ENCODE measurements around the gene GOLGA6L2.

GOLGA6L2 gene

GRCh38 chr15:23447107-23447500 lies at the start of gene GOLGA6L2:
Gene GOLGA6L2 (minus strand): TSS chr15:23447243. CDS start chr15:23447181, 62 bp downstream.
- no peak for TF ChIP-seq SUZ12 (IDR thresholded peaks at IDR 0.05; ENCODE audit: extremely low read depth, insufficient read depth, insufficient read length)
- no peak for TF ChIP-seq ZNF274 (IDR thresholded peaks at IDR 0.05; ENCODE audit: low read depth, low read length)
- TF ChIP-seq YY1 (IDR thresholded peaks at IDR 0.05; ENCODE audit: insufficient read depth, insufficient read length), result no peak
- Histone ChIP-seq H3K27me3 (ENCODE audit: insufficient read depth, insufficient read length) (no peaks in the 10 kb centered on the region), H3K4me3 (ENCODE audit: insufficient read length, low read depth) (no peak within 1 kb of the TSS), H3K9ac (ENCODE audit: insufficient read length, low read depth) (no peak within 1 kb of the TSS), H3K36me3 (ENCODE audit: insufficient read depth, insufficient read length, low read length) (no peaks in the 10 kb centered on the region), H3K9me3 (ENCODE audit: insufficient read depth, low read length) (peaks cover 10% of the 10 kb centered on the region; the same call in 1 of the 2 replicates), H3K4me1 (ENCODE audit: insufficient read depth, insufficient read length) (no peaks in the 10 kb centered on the region)
- DNase-seq (ENCODE audit: low read depth, low spot score), result no peak

GRCh38 chr15:23484870-23485269 lies 37.8 kb upstream of the GOLGA6L2 start:
- TF ChIP-seq SUZ12 (IDR thresholded peaks at IDR 0.05; ENCODE audit: extremely low read depth, insufficient read depth, insufficient read length) (no peak), YY1 (IDR thresholded peaks at IDR 0.05; ENCODE audit: insufficient read depth, insufficient read length) (no peak), ZNF274 (IDR thresholded peaks at IDR 0.05; ENCODE audit: low read depth, low read length) (no peak)
- H3K4me3 ChIP-seq (ENCODE audit: insufficient read length, low read depth), result no peak overlapping the region
- no peaks in the 10 kb centered on the region for H3K27me3 ChIP-seq (ENCODE audit: insufficient read depth, insufficient read length)
- H3K9ac ChIP-seq (ENCODE audit: insufficient read length, low read depth), result no peak overlapping the region
- DNase-seq (ENCODE audit: low read depth, low spot score), result no peak
- no peaks in the 10 kb centered on the region for H3K4me1 ChIP-seq (ENCODE audit: insufficient read depth, insufficient read length)
- no peaks in the 10 kb centered on the region for H3K9me3 ChIP-seq (ENCODE audit: insufficient read depth, low read length)
- no peaks in the 10 kb centered on the region for H3K36me3 ChIP-seq (ENCODE audit: insufficient read depth, insufficient read length, low read length)

GRCh38 chr15:23483821-23484299 lies 36.8 kb upstream of the GOLGA6L2 start:
- TF ChIP-seq ZNF274 (IDR thresholded peaks at IDR 0.05; ENCODE audit: low read depth, low read length) (no peak), YY1 (IDR thresholded peaks at IDR 0.05; ENCODE audit: insufficient read depth, insufficient read length) (no peak), SUZ12 (IDR thresholded peaks at IDR 0.05; ENCODE audit: extremely low read depth, insufficient read depth, insufficient read length) (no peak)
- no peak overlapping the region for H3K9ac ChIP-seq (ENCODE audit: insufficient read length, low read depth)
- DNase-seq (ENCODE audit: low read depth, low spot score), result no peak
- H3K36me3 ChIP-seq (ENCODE audit: insufficient read depth, insufficient read length, low read length), result no peaks in the 10 kb centered on the region
- H3K9me3 ChIP-seq (ENCODE audit: insufficient read depth, low read length), result no peaks in the 10 kb centered on the region
- H3K4me1 ChIP-seq (ENCODE audit: insufficient read depth, insufficient read length), result no peaks in the 10 kb centered on the region
- H3K27me3 ChIP-seq (ENCODE audit: insufficient read depth, insufficient read length), result no peaks in the 10 kb centered on the region
- no peak overlapping the region for H3K4me3 ChIP-seq (ENCODE audit: insufficient read length, low read depth)

- H3K36me3 ChIP-seq (ENCODE audit: insufficient read depth, insufficient read length, low read length), result no peaks in the 10 kb centered on the region
- no peak overlapping the region for H3K4me3 ChIP-seq (ENCODE audit: insufficient read length, low read depth)
- no peak for TF ChIP-seq SUZ12 (IDR thresholded peaks at IDR 0.05; ENCODE audit: extremely low read depth, insufficient read depth, insufficient read length)
- TF ChIP-seq YY1 (IDR thresholded peaks at IDR 0.05; ENCODE audit: insufficient read depth, insufficient read length), result no peak
- TF ChIP-seq ZNF274 (IDR thresholded peaks at IDR 0.05; ENCODE audit: low read depth, low read length), result no peak
- H3K9ac ChIP-seq (ENCODE audit: insufficient read length, low read depth), result no peak overlapping the region
- H3K4me1 ChIP-seq (ENCODE audit: insufficient read depth, insufficient read length), result no peaks in the 10 kb centered on the region
- H3K27me3 ChIP-seq (ENCODE audit: insufficient read depth, insufficient read length), result no peaks in the 10 kb centered on the region
- DNase-seq (ENCODE audit: low read depth, low spot score), result no peak
- no peaks in the 10 kb centered on the region for H3K9me3 ChIP-seq (ENCODE audit: insufficient read depth, low read length)
These were observed 35.9 kb upstream of the GOLGA6L2 start for GRCh38 chr15:23482764-23483489.

- DNase-seq (ENCODE audit: low read depth, low spot score), result no peak
- no peaks in the 10 kb centered on the region for H3K9me3 ChIP-seq (ENCODE audit: insufficient read depth, low read length)
- no peaks in the 10 kb centered on the region for H3K4me1 ChIP-seq (ENCODE audit: insufficient read depth, insufficient read length)
- no peak overlapping the region for H3K4me3 ChIP-seq (ENCODE audit: insufficient read length, low read depth)
- H3K9ac ChIP-seq (ENCODE audit: insufficient read length, low read depth), result no peak overlapping the region
- no peak for TF ChIP-seq YY1 (IDR thresholded peaks at IDR 0.05; ENCODE audit: insufficient read depth, insufficient read length)
- H3K36me3 ChIP-seq (ENCODE audit: insufficient read depth, insufficient read length, low read length), result no peaks in the 10 kb centered on the region
- no peaks in the 10 kb centered on the region for H3K27me3 ChIP-seq (ENCODE audit: insufficient read depth, insufficient read length)
These were observed 35.2 kb upstream of the GOLGA6L2 start for GRCh38 chr15:23482228-23482627.

GRCh38 chr15:23477920-23478319 lies 30.9 kb upstream of the GOLGA6L2 start:
- H3K27me3 ChIP-seq (ENCODE audit: insufficient read depth, insufficient read length), result no peaks in the 10 kb centered on the region
- H3K9ac ChIP-seq (ENCODE audit: insufficient read length, low read depth), result no peak overlapping the region
- no peak overlapping the region for H3K4me3 ChIP-seq (ENCODE audit: insufficient read length, low read depth)
- no peak for DNase-seq (ENCODE audit: low read depth, low spot score)
- no peak for TF ChIP-seq ZNF274 (IDR thresholded peaks at IDR 0.05; ENCODE audit: low read depth, low read length)
- TF ChIP-seq YY1 (IDR thresholded peaks at IDR 0.05; ENCODE audit: insufficient read depth, insufficient read length), result no peak
- TF ChIP-seq SUZ12 (IDR thresholded peaks at IDR 0.05; ENCODE audit: extremely low read depth, insufficient read depth, insufficient read length), result no peak
- no peaks in the 10 kb centered on the region for H3K9me3 ChIP-seq (ENCODE audit: insufficient read depth, low read length)
- no peaks in the 10 kb centered on the region for H3K4me1 ChIP-seq (ENCODE audit: insufficient read depth, insufficient read length)
- H3K36me3 ChIP-seq (ENCODE audit: insufficient read depth, insufficient read length, low read length), result no peaks in the 10 kb centered on the region

- Histone ChIP-seq H3K4me1 (ENCODE audit: insufficient read depth, insufficient read length) (no peaks in the 10 kb centered on the region), H3K27me3 (ENCODE audit: insufficient read depth, insufficient read length) (no peaks in the 10 kb centered on the region), H3K9me3 (ENCODE audit: insufficient read depth, low read length) (no peaks in the 10 kb centered on the region), H3K4me3 (ENCODE audit: insufficient read length, low read depth) (no peak overlapping the region), H3K36me3 (ENCODE audit: insufficient read depth, insufficient read length, low read length) (no peaks in the 10 kb centered on the region), H3K9ac (ENCODE audit: insufficient read length, low read depth) (no peak overlapping the region)
- no peak for DNase-seq (ENCODE audit: low read depth, low spot score)
- TF ChIP-seq YY1 (IDR thresholded peaks at IDR 0.05; ENCODE audit: insufficient read depth, insufficient read length), result no peak
- TF ChIP-seq ZNF274 (IDR thresholded peaks at IDR 0.05; ENCODE audit: low read depth, low read length), result no peak
- TF ChIP-seq SUZ12 (IDR thresholded peaks at IDR 0.05; ENCODE audit: extremely low read depth, insufficient read depth, insufficient read length), result no peak
These were observed 25.6 kb upstream of the GOLGA6L2 start for GRCh38 chr15:23472678-23473077.

All from NT2/D1 (cell line).